HEK293T (cell line): ENCODE results near the gene PPP1R14C.
"Not testable (repeated sequence)": the region's sequence is repeated elsewhere in the genome, so short reads cannot be mapped to it uniquely, and the experiment has no call there.

Source experiments
- CTCF ChIA-PET: fragments of 350-600 bp; formaldehyde crosslinking; extraction: SDS; loops from one replicate; lab custom pipeline; 2021; ENCODE audit warnings: antibody characterized with exemption, inconsistent platforms; lab: Yijun Ruan, JAX
- POLR2A ChIA-PET: fragments of 350-600 bp; formaldehyde crosslinking; extraction: SDS; loops from one replicate; lab custom pipeline; 2020; ENCODE audit warnings: antibody characterized with exemption, inconsistent platforms; lab: Yijun Ruan, JAX
- DNase-seq: peaks from one replicate; pipeline ENCODE4 v3.0.0; 2012; ENCODE audit warnings: mixed read lengths; ENCODE audit errors: extremely low spot score
- ARNT ChIP-seq: fragments of 450-650 bp; IDR thresholded peaks from 2 replicates; pipeline ENCODE4 v1.6.1; 2017; ENCODE audit warnings: mild to moderate bottlenecking
- BHLHE40 ChIP-seq: fragments of 450-650 bp; IDR thresholded peaks from 2 replicates; pipeline ENCODE4 v1.6.1; 2016; ENCODE audit warnings: mild to moderate bottlenecking, moderate library complexity, borderline replicate concordance
- CTBP1 ChIP-seq: fragments of 450-650 bp; IDR thresholded peaks from 2 replicates; pipeline ENCODE4 v1.6.1; 2016; ENCODE audit warnings: borderline replicate concordance
- ELF4 ChIP-seq: fragments of 450-650 bp; IDR thresholded peaks from 2 replicates; pipeline ENCODE4 v1.6.1; 2017; ENCODE audit warnings: antibody characterized with exemption
- FOXA1 ChIP-seq: fragments of 450-650 bp; IDR thresholded peaks from 2 replicates; pipeline ENCODE4 v1.6.1; 2016; ENCODE audit warnings: mild to moderate bottlenecking
- FOXK2 ChIP-seq: fragments of 450-650 bp; IDR thresholded peaks from 2 replicates; pipeline ENCODE4 v1.6.1; 2016; ENCODE audit warnings: mild to moderate bottlenecking
- FOXM1 ChIP-seq: fragments of 450-650 bp; IDR thresholded peaks from 2 replicates; pipeline ENCODE4 v1.6.1; 2017; ENCODE audit warnings: mild to moderate bottlenecking, borderline replicate concordance
- HDGF ChIP-seq: fragments of 450-650 bp; IDR thresholded peaks from 2 replicates; pipeline ENCODE4 v1.6.1; 2017; ENCODE audit warnings: antibody characterized with exemption, borderline replicate concordance
- L3MBTL2 ChIP-seq: fragments of 450-650 bp; conservative IDR thresholded peaks from 2 replicates; pipeline ENCODE4 v1.6.1; 2016; ENCODE audit warnings: mild to moderate bottlenecking
- LEF1 ChIP-seq: fragments of 450-650 bp; IDR thresholded peaks from 2 replicates; pipeline ENCODE4 v1.6.1; 2017; ENCODE audit warnings: mild to moderate bottlenecking, borderline replicate concordance
- NFRKB ChIP-seq: fragments of 450-650 bp; IDR thresholded peaks from 2 replicates; pipeline ENCODE4 v1.6.1; 2016; ENCODE audit warnings: mild to moderate bottlenecking, moderate library complexity
- SP1 ChIP-seq: fragments of 450-650 bp; IDR thresholded peaks from 2 replicates; pipeline ENCODE4 v1.6.1; 2017
- SUZ12 ChIP-seq: fragments of 450-650 bp; IDR thresholded peaks from 2 replicates; pipeline ENCODE4 v1.6.1; 2016; ENCODE audit warnings: mild to moderate bottlenecking
- TARDBP ChIP-seq: fragments of 450-650 bp; IDR thresholded peaks from 2 replicates; pipeline ENCODE4 v1.6.1; 2016
- ZNF384 ChIP-seq: fragments of 450-650 bp; IDR thresholded peaks from 2 replicates; pipeline ENCODE4 v1.6.1; 2016
- TF ChIP-seq, protein P1 (sequence below): fragments of 450-650 bp; IDR thresholded peaks from 2 replicates; pipeline ENCODE4 v1.6.1; 2016

The PPP1R14C gene

DNA sequence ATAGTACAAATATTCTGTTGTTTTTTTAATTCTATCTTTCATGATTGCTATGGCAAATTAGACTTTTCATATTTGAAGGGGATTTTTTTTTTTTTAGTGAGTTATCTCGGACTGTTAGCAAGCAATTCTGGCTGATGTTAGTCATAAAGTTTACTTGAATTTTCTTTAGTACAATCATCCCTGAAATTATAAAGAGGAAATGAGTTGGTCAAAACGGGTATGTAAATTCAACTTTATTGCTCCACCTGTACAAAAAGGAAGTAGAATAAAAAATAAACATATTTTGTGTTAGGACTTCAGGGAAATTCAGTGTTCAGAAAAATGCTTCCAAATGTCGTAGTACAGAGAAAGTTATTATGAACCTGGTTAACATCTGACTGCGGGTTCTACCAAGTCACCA is 40.3 kb downstream of the PPP1R14C start:
- POLR2A ChIA-PET = no interaction called here
- CTCF ChIA-PET = no interaction called here
- TF ChIP-seq BHLHE40 (no peak), FOXK2 (no peak), SUZ12 (no peak), LEF1 (no peak), SP1 (no peak), HDGF (no peak), ARNT (no peak), NFRKB (no peak), FOXA1 (no peak), TARDBP (no peak), ZNF384 (no peak), FOXM1 (no peak), CTBP1 (no peak), ELF4 (no peak), L3MBTL2 (no peak)
- TF ChIP-seq, protein P1, sequence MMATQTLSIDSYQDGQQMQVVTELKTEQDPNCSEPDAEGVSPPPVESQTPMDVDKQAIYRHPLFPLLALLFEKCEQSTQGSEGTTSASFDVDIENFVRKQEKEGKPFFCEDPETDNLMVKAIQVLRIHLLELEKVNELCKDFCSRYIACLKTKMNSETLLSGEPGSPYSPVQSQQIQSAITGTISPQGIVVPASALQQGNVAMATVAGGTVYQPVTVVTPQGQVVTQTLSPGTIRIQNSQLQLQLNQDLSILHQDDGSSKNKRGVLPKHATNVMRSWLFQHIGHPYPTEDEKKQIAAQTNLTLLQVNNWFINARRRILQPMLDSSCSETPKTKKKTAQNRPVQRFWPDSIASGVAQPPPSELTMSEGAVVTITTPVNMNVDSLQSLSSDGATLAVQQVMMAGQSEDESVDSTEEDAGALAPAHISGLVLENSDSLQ = no peak
- DNase-seq = no peak

DNA sequence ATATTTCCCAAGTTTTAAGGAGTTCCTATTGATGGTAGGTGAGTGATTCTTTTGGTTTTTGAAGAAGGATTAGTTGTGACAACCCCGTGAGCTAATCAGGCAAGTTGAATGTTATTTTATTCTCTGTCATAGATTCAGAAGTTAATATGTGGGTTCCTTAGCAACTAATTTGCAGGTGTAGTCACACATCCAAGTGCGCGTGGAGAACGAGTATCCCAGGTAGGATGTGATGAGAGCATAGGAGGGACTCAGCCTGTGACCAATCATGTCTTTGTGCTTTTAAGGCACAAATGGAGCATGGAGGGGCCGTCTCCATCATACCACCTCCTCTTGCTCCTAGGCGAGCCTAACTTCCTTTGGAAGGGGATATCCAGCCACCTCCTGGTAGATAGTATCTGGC is 41.1 kb downstream of the PPP1R14C start:
- no peak for DNase-seq
- POLR2A ChIA-PET = no interaction called here
- TF ChIP-seq ZNF384 = no peak
- TF ChIP-seq CTBP1 = no peak
- no peak for TF ChIP-seq TARDBP
- TF ChIP-seq L3MBTL2 = no peak
- no peak for TF ChIP-seq FOXM1
- CTCF ChIA-PET = no interaction called here

DNA sequence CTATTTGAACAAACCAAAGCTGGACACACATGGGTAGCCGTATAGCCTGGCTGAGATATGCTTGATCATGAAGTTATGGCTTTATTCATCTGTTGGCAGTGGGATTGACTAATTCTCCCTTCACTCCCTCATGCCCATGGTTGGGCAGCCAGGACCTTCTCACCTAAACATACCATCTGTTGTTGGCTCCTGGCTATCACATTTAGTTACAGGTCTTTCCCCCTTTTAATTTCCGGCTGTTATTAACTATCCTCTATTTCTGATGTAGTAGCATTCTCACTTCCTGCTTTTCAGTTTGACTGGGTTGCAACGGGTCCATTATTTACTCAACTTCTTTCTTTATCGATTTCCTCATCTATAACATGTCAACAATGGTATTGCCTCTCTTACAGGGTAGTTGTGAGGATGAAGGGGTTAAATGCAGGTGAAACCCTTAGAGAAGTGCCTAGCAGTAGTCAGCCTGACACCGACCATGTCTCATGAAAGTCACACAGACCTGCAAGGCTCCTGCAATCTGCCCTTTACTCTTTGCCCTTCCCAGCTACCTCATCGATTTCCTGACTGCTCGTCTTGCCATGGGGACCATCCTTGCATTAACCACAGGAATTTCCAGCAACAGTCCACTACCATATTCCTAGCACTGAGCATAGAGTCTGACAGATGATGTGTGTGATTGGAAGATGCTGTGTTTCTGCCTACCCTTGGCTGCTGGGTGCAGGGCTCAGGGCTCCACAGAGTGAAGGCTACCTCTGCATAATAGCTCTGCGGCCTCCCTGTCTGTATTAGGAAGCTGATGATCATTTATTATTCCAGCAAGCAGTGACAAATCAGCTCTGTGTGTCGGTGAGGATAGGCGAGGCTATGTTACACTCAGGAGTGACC is 42.2 kb downstream of the PPP1R14C start:
- ChIA-PET CTCF (no interaction called here), POLR2A (no interaction called here)
- TF ChIP-seq FOXA1 = no peak
- TF ChIP-seq FOXM1 = no peak
- TF ChIP-seq ELF4 = no peak
- no peak for TF ChIP-seq BHLHE40
- TF ChIP-seq SUZ12 = no peak
- TF ChIP-seq TARDBP = no peak
- no peak for TF ChIP-seq SP1
- TF ChIP-seq ARNT = no peak
- no peak for TF ChIP-seq ZNF384
- no peak for TF ChIP-seq CTBP1
- TF ChIP-seq LEF1 = no peak
- DNase-seq = no peak

DNA sequence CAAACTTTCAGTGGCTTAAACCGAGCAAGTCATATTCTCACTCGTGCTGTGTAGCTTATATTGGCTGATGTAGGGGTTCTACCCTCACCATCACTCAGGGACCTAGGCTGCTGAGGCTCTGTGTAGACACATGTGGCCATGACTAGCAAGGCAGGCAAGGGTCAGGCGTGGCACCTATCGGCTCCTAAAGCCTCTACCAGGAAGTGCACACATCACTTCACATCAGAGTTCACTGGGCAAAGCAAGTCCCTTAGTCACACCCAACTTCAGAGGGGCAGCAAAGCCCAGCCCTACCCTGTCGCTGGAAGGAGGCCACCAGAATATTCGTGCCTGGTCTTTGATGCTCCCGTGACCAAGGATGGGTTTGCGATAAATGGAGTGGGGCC is 42.9 kb downstream of the PPP1R14C start:
- DNase-seq = no peak
- TF ChIP-seq LEF1 (no peak), TARDBP (no peak), SP1 (no peak), FOXA1 (no peak), L3MBTL2 (no peak), BHLHE40 (no peak), CTBP1 (no peak), SUZ12 (no peak), HDGF (no peak), NFRKB (no peak), ZNF384 (no peak), ELF4 (no peak), FOXK2 (no peak), ARNT (no peak), FOXM1 (no peak)
- TF ChIP-seq, protein P1 = no peak
- CTCF ChIA-PET = no interaction called here
- POLR2A ChIA-PET = no interaction called here

DNA sequence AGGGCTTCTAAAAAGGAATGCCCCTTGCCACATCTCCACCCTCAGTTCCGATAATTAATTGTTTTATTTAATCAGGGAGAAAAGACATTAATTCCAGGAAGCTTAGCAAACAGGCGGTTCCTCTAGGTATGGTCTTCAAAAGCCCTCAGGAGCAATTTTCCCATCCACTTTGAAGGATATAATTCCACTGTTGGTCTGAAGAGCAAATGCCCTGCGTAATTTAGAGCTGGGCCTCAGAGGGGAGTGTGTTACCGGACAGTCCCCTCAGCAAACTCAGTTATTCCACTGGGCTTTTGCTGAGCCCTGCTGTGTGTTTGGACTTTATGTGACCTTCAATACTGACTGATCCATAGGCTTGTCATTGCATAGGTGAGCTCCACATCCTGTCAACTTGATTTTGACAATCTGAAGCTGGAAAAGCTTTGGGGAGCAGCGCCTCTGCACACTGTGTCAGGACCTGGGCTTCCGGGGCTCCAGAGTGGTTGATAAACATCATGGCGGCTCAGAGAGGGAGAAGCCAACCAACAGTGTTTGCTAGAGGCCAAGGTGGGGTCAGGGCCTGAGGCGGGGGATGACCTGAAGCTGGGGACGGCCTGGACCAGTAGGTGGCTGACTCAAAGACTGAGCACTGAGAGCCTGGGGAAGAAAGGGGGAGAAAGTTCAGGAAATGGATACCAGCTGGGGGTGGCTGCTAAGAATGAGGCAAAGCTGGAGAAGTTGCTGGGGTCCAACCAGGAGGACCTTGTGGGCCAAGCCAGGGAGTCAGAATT is 43.5 kb downstream of the PPP1R14C start:
- TF ChIP-seq L3MBTL2 (no peak), NFRKB (no peak), TARDBP (no peak), FOXK2 (no peak), SUZ12 (no peak), LEF1 (no peak)
- TF ChIP-seq, protein P1 = no peak
- CTCF ChIA-PET = no interaction called here
- POLR2A ChIA-PET = no interaction called here
- no peak for DNase-seq

DNA sequence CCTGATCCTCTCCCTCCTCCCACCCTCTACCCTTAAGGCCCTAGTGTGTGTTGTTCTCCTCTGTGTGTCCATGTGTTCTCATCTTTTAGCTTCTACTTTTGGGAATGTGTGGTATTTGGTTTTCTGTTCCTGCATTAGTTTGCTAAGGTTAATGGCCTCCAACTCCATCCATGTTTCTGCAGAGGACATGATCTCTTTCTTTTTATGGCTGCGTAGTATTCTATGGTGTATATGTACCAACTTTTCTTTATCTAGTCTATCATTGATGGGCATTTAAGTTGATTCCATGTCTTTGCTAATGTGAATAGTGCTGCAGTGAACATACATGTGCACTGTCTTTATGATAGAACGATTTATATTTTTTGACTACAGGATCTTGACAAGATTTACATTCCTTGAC is 44.6 kb downstream of the PPP1R14C start:
- CTCF ChIA-PET, POLR2A ChIA-PET, DNase-seq: not testable (repeated sequence)
